NCI-H128 (cell line): ENCODE measurements around the gene INAFM2.

Experiments used
- DNase-seq: peaks from one replicate; lab custom pipeline; 2025; ENCODE audit not compliant: unreplicated experiment; lab: John Stamatoyannopoulos, UW

INAFM2 gene

DNA sequence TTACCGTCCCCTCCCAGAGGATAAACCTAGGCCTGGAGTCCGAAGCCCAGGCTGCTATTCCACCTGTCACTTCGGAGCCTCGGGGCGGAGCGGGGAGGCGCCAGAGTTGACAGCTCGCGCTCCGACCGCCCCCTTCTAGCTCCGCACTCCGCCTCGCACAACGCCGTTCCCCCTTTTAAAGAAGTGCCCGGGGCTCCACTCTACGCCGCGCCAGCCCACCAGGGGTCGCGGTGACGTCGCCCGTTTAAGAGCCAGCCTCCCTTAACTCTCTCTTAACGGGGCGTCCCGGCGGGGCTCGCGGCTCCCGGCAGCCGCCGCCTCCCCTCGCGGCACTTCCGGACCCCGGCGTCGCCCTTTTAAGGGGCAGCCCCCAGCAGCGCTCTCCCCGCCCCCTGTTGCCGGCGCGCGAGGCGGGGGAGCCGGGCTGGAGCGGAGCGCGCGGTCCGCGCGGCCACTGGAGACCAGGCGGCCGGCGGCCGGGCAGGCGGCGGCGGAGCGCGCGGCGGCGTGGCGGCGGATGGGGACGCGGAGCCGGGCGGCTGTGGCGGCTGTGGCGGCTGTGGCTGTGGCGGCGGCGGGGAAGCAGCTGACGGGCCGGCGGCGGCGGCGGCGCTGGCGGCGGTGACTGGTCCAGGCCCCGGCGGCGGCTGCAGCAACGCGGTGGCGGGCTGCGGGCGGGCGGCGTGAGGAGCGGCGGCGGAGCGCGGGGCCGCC, at the start of gene INAFM2:
Gene INAFM2 (plus strand): TSS at position 454 of the 714 bp plus-strand sequence. CDS start 364 bp downstream, outside the sequence.
- peak; percentile 78 for DNase-seq

DNA sequence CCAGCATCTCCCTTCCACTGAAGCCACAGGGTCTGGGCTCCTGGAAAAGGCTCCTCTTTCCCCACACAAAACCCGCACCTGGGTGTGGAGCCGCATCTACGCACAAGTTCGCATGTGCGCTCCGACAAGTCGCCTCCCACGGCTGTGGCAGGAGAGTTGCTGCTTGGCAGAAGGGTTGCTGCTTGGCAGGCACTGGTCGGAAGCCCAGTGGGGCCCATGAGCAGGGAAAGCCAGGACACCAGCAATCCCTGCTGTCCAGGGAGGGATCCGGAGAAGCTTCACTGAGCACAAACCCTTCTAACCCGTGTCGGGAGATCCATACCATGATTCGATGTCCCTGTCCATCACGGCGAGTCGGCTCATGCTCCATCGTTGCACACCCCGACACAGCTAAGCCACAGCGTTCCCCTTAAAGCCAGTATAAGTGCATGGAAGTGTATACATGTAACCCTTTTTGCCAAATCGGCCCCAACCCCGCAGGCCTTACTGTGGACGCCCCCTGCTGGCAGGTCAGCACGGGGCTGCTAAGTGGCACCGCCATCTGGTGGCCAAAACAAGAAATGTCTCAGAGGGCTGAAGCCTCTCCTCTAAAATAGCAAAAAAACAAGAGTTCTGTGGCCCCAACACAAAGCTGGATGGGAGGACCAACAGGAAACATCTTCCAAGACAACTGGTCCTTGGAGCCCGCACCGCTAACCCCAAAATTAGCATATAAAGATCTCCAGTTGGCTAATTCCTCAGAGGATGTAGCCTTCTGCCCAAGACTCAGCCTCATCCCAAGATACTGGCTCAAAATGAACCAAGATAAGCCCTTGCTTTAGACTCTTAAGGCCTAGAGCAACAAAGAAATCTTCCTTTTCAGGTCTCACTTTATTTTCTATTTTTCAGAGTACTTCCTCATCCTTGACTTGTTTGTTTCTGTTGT, 48.9 kb upstream of the INAFM2 start:
- DNase-seq = peak; percentile 38

DNA sequence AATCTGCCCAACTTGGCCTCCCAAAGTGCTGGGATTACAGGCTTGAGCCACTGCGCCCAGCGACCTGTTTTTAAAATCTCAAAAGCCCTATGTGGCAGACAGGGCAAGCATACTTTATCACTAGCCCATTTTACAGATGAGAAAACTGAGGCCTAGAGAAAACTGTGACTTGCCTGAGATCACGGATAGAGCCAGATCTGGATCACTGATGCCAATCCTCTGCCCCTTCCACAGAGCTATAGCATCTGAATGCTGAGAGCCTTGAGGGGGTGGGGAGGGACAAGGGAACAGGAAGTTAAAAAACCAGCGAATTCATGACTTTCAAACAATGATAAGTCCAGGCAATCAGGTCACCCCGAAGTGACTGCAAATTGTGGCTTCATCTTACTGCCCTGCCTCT, 48.0 kb upstream of the INAFM2 start:
- DNase-seq = no peak

DNA sequence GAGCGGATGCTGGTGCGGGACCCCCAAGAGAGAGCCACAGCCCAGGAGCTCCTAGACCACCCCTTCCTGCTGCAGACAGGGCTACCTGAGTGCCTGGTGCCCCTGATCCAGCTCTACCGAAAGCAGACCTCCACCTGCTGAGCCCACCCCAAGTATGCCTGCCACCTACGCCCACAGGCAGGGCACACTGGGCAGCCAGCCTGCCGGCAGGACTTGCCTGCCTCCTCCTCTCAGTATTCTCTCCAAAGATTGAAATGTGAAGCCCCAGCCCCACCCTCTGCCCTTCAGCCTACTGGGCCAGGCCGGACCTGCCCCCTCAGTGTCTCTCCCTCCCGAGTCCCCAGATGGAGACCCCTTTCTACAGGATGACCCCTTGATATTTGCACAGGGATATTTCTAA, 47.5 kb upstream of the INAFM2 start:
- DNase-seq = no peak

DNA sequence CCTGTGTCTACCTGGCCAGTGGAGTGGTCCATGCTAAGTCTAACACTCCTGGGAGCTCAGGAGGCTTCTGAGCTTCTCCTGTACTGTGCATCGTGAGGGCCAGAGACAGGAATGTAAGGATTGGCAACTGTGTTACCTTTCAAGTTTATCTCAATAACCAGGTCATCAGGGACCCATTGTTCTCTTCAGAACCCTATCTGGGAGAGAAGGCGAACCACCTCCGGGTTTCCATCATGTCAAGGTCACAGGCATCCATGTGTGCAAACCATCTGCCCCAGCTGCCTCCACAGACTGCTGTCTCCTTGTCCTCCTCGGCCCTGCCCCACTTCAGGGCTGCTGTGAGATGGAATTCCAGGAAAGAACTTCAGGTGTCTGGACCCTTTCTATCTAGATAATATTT, 46.6 kb upstream of the INAFM2 start:
- DNase-seq = no peak

DNA sequence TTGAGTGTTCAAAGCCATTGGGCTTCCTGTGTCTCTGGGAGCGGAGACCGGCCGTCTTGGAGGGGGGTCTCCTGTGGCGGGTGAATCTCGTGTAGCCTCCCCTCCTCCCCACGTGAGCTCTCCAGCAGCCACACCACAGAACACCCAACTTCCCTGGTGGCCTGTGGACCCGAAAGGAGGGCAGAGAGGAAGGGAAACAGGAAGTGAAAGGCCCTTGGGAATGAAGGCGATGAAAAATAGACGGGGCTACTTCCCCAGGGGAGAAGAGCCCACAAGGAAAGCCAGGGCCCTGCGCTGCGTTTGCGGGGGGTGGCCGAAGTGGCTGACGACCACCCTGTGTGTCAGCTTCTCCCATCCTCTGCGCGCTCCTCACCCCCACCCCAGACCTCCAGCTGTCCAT, 46.0 kb upstream of the INAFM2 start:
- no peak for DNase-seq

DNA sequence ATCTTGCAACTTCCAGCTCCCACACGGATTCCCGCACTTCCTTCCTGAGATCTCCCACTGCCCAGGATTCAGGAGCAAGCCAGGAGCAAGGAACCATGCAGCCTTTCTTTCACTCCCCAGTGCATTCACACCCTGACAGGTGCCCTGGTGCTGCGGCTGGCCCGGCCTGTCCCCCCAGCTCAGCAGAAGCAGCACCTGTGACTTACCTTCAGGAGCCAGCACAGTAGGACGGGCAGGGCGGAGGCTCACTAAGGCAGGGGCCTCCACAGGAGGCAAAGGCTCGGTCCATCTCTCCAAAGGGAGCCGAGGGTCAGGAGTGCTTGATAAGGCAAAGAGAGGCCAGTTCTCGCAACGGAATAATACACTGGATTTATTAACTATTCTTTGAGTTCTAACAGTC, 45.5 kb upstream of the INAFM2 start:
- DNase-seq = no peak

DNA sequence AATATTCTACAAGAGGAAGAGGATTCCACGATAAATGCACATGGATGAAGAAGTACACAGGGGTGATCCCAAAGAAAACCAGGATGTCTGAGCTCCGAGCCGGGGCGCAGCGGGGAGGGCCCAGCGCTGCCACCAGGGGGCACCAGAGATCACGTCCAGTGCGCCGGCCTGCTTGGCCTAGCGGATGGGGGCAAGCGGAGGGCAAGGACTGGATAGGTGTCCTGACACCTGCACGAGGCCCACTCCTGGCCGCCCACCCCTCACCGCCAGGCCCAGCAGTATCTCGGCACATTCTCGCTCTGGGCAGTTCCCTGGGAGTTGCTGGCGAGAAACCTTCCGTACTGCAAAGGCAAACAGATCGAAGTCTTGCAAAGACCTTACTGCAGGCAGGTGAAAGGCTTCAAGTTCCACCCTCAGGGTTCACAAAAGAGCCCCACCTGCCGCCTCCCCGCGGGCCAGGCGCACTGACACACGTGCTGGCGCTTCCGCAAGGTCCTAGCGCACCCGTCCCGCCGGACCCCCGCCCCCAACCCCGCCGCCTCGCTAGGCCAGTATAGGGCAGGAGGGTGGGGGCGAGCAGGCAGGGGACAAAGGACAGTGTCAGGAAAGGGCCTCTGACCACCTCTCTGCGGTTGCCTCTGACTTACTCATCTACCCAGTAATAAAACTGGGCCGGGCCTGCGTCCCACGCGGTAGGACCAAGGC, 43.9 kb upstream of the INAFM2 start:
- DNase-seq = peak; percentile 33

DNA sequence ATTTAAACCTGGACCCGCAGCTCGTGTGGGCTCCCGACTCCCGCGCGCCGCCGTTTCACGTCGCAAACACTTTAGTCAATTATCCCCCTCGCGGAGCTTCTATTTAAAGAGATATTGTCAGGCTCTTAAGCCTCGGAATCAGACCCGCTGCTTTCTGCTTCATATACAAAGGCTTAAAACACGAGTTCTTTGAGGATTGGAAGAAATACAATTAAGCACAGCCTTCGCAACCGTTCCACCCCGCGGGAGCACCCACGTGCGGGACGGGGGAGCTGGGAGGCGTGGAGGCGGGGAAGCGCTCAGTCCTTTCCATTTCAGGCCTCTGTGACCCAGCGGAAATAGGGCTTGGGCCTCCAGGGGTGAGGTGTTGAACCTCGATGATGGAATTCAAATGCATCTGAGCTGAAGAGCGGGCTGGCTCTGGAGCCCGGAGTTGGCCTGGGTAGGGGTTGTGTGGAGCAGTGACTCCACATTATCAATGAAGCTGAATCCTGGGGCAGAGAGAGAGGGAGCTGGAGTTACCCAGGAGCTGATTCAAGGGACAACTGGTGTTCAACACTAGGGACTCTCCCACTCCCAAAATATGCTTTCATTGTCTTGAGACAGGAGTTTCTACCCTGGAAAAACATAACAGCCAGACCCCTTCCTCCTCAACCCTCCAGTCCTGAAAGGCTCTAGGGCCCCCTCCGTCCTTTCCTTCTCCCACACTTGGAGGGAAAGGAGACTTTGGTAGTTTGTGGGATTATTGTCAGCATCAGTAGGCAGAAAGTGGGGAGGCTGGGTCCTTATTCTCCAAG, 43.0 kb upstream of the INAFM2 start:
- no peak for DNase-seq

DNA sequence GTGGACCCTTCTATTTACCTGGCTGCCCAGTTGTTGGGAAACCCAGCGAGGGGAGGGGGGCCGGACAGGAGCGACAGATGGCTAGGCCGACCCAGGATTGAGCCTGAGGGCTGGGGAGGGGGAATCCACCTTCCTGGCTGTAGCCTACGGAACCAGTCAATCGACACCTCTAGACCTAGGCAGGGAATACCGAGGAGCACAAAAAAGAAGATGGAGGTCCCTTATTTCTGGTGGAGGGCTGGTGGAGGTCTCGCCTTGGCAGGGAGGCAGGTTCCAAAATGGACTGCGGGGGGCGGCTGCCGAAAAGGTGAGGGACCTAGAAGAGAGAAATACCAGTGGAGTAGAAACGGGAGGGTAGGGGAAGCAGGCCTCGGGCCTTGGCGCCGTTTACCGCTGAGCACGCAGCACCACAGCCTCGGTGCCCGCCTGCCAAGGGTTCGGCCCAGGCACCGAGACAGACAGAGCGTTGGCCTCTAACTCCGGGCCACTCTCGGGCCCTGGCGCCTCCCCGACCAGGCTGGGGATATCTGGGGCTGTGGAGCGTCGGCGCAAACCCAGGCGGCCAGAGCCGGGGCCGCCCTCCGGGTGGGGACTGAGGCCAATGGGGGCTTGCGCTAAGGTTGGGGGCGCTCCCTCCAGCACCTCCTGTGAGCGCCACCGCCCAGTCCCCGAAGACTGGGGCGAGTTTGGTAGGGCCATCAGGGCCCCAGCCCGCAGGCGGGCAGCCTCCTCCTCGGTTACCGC, 42.3 kb upstream of the INAFM2 start:
- DNase-seq = no peak

DNA sequence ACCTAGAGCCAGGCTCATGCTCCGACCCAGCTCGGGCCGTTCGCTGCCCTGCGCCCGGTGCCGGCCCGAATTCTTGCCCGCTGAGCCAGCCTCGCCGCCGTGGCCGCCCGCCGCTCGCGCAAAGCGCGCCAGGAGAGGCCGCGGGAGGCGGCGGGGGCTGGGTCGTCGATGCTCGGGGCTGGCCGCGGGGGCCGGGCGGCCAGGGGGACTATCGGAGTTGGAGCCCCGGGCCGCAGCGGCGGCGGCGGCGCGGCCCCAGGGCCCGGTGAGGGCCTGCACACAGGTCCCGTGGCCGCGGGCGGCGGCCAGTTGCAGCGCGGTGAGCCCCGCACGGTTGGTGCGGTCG, 41.7 kb upstream of the INAFM2 start:
- no peak for DNase-seq

DNA sequence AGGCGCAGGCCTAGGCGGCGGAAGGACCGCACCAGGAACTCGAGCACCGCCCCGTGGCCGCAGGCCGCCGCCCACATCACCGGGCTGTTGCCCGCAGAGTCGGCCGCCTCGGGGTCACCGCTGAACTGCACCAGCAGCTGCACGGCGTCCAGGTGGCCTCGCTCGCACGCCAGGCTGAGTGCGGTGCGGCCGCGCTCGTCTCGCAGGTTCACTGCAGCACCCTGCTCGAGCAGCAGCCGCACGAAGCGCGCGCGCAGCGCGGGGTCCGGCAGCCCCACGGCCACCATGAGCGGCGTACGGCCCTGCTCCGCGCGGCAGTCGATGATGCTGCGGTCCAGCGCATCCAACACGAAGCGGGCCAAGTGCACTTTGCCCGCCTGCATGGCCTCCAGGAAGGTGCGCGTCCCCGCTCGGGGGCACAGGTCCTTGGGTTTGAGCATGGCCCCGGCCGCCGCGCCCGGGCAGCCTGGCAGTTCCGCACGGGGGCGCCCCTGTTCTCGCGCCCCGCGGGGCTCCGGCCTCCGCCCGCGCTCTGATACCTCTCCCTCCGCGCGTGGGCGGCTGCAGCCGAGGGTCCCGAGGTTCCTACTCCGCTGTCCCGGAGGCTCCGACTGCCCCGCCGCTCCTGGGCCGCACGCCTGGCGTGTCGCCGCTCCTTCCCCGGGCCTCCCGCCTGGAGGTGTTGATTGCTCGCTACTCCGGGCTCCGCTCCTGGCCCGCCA, 41.2 kb upstream of the INAFM2 start:
- DNase-seq = no peak

DNA sequence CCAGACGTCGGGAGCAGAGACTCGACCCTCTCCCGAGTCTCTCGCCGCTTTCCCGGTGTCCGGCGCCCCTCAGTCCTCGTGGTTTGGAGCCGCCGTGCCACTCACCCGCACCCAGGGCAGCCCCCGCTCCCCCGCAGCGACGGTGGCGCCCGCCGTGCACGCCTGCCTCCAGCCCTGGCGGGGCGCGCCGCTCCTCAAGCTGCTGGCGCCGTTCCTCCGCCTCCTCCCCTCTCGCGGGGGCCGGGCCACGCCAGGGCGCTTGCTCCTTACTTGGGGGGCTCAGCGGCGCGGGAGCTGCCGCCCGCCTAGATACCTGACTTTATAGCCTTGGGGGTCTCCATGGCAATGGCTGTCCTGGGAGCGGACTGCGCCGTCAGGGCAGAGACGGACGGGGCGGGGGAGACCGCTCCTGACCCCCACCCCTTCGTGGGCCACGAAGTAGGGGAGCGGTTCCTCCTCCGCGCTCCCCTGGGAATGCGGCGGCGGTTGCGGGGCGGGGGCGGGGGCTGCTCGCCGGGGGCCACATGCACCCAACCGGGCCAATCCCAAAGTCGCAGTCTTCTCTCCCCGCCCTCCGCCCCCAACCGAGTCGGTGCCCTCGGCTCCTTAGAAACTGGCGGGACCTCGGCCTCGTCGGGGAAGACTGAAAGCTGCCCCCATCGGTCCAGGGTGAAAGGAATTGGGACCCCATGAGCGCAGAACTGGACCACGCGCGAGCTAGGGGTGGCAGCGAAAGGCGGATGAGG, 40.5 kb upstream of the INAFM2 start, which contains the start of gene ANKRD63:
Gene ANKRD63 (minus strand): TSS at position 196 of the 746 bp plus-strand sequence. CDS start 478 bp downstream, outside the sequence.
- no peak for DNase-seq

DNA sequence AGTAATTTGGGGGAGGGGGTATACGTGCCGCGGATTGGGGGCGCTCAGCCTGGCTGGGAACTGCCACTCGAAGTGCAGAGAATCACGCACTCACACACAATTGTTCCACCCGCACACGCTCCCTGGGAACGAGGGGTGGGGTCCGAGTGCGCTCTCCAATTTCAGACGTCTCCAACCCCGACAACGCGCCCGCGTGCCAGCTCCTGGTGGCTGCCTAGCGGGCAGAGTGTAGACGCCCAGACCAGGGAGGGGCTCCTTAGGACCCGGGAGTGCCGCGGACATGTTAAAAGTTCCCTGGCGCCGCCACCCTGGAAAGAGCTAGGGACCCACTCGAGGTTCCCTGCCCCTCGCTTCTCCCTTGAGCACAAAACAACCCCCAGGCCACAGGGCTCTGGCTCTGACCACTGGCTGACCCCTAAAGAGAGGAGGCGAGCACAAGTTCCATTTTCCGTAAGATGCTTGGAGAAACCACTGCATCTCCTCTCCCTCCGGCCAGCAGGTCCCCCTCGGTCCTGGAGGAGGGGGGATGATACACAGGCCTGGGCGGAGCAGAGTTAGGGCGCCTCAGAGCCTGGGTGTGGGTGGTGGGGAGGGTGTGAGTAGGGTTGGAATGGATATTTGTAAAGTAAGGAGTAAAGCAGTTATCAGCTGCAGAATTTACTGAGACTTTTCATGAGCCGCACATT, 39.7 kb upstream of the INAFM2 start:
- no peak for DNase-seq

DNA sequence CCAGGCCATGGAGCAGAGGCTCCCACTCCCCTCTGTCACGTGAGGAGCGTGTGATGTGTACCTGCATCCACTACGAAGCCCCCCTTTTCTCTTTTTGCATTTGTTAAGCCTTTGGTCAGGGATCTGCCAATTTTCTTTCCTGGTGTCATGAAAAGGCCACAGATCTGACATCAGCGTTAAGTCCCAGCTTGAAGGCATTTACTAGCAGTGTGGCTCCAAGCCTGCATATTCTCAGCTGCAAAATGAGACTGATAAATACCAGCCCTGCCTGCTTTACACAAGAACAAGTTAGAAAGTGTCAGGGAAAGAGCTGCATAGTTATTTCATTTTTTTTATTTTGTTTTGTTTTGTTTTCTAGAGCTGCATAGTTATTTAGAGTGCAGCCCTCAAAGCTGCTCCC, 38.3 kb upstream of the INAFM2 start:
- no peak for DNase-seq

DNA sequence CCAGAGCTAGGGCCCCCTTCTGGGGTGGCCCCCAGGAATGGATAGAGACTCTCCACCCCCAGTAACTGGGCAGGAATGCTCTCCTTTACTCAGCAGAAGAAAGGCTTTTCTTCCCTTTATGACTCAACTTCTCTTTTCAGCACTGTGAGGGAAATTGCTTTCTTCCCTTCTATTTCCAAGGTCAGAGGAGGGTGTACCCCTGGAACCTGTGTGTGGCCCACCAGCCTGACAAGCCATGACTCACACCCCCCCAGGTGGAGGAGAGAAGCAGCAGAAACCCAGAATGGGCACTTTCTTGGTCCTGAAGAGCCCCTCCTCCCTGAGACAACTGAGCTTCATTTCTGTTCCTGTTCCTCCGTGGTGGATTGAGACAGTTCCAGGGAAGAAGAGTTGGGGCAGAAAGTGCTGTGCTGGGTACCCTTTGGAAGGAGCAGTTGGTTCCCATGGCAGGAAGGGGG, 37.9 kb upstream of the INAFM2 start:
- no peak for DNase-seq

DNA sequence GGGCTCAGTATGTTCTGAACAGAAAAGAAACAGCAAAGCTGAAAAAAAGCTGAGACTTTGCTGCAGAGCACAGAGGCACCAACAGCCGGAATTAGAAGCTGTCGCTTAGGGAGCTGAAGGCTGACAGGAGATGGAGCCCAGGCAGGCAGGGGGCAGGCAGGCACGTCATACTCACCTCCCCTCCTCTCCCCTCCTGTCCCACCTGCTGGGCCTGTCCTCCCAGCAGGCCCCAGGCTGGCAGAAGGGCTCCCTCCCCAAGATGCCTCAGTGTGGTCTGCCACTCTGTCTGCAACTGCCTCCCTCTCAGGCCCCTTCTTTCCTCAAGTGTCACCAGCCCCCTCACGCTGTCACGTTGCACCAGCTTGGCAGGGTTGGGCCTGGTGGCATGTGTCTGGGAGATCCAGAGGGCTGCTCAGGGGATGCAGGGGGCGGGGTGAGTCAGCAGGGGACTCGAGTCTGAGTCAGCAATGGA, 37.4 kb upstream of the INAFM2 start:
- DNase-seq = no peak

DNA sequence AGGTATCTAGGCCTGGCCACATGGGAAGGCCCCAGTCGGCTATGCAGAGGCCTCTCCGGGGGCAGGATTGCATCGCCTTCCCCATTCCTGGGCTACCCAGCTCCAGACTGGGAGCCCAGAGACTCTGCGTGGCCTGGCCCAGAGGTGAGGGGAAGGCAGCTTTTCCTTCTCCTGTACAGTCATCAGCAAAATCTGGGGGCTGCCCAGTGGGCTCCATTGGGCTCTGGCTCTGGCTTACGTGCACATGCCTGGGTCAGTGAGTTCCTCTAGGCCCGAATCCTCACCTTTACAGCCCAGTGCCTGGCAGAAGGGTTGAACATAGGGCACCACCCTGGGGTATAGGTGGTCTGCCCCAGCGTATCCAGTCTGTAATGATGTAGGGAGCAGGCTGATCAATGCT, 36.7 kb upstream of the INAFM2 start:
- no peak for DNase-seq
